Prostate gland (tissue), 2 donors: Measurements from ENCODE around the gene ABHD16A. TPM values are rescaled to one million over a fixed set of nuclear protein-coding genes. Genes with fewer than 3 reads are reported as not detected.

Source experiments
- DNase-seq: peaks from one replicate; pipeline ENCODE4 v3.0.0-alpha.2; 2019; ENCODE audit warnings: low spot score
- H3K27ac ChIP-seq, 2 donors: fragments of 200-600 bp; sonication (generic); 2 replicates each; pipeline ENCODE4 v1.5.1; 2017 to 2019
- H3K27me3 ChIP-seq: fragments of 200-600 bp; sonication (generic); replicated peaks from 2 replicates; pipeline ENCODE4 v1.5.1; 2019; ENCODE audit not compliant: insufficient read depth
- H3K36me3 ChIP-seq, 2 donors: fragments of 200-600 bp; sonication (generic); 1 replicate in 1 of 2; 2 replicates in 1 of 2; pipeline versions ENCODE4 v1.5.1 to v1.8.1; 2017 to 2019
- H3K4me1 ChIP-seq: fragments of 200-600 bp; sonication (generic); replicated peaks from 2 replicates; pipeline ENCODE4 v1.5.1; 2019
- H3K4me3 ChIP-seq, 2 donors: fragments of 200-600 bp; sonication (generic); 2 replicates each; pipeline ENCODE4 v1.5.1; 2017 to 2019
- H3K9me3 ChIP-seq: fragments of 200-600 bp; sonication (generic); 2 replicates; pipeline ENCODE4 v1.5.1; 2017
- POLR2A ChIP-seq: fragments of 450-650 bp; IDR thresholded peaks from one replicate; pipeline ENCODE4 v1.6.1; 2016; ENCODE audit warnings: antibody characterized with exemption, mild to moderate bottlenecking
- POLR2AphosphoS5 ChIP-seq: sonication (generic); formaldehyde crosslinking; IDR thresholded peaks from one replicate; pipeline ENCODE4 v1.6.1; 2017; ENCODE audit warnings: antibody characterized with exemption
- WGBS: methylation state at CpG from one replicate; pipeline ENCODE4 v1.1.5; 2018; 5-methylcytosine and 5-hydroxymethylcytosine counted together
- intact Hi-C: fragments of 100-400 bp; cut with DNase I; formaldehyde crosslinking; loops from one replicate; pipeline ENCODE4 v1.14.2; 2022
- total RNA-seq, 2 donors: library from RNA; depleted of rRNA; stranded (reverse); fragments of >200 nt; gene quantifications; one replicate each; pipeline ENCODE4 v1.1.0, GENCODE V29; 2016
- TF ChIP-seq, protein P1 (sequence below), 4 experiments: fragments of 200-600 bp in 2 of 4; fragments of 450-650 bp in 2 of 4; sonication (generic) in 2 of 4; IDR thresholded peaks; 1 replicate in 3 of 4; 2 replicates in 1 of 4; pipeline ENCODE4 v1.5.1; 2016 to 2019; ENCODE audit warnings: antibody characterized with exemption in 4 of 4, mild to moderate bottlenecking in 2 of 4, moderate library complexity in 2 of 4

Gene ABHD16A
- total RNA-seq, 2 donors from 2014 or later: 78.1 to 83.6 TPM

DNA sequence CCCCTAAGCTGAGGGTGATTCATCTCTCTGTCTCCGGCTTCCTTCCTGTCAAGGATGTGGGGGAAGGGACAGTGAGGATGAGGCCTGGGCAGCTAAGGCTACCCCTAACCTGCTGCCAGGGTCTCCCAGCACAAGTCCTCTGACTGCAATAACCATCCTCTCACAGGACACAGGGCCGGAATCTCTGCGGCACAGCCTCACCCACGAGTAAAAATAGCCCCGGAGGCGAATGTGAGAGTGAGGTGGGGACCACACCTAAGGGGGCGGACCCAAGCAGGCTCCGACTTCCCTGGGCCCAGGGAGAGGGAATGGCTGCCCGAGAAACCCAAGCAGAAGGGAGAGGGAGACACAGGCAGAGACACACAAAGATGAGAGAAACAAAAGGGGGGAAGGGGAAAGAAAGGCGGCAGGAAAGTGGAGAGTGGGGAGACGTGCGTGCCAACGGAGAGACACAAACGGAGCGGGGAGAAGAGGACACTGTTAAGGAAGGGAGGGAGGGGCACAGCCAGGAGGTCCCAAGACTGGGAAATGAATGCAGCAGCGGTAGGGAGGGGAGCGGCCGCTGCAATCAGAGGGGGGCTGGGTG is 31.8 kb upstream of the ABHD16A start:
- H3K9me3 ChIP-seq: no peaks in the 10 kb centered on the region
- H3K4me1 ChIP-seq: peaks cover 17% of the 10 kb centered on the region
- peak overlapping the region; percentile 61 to 78 for H3K4me3 ChIP-seq
- peak; percentile 60 for DNase-seq
- peaks cover 4 to 14% of the 10 kb centered on the region in 2 donors for H3K36me3 ChIP-seq
- peak; percentile 71 for TF ChIP-seq POLR2AphosphoS5
- TF ChIP-seq, protein P1, sequence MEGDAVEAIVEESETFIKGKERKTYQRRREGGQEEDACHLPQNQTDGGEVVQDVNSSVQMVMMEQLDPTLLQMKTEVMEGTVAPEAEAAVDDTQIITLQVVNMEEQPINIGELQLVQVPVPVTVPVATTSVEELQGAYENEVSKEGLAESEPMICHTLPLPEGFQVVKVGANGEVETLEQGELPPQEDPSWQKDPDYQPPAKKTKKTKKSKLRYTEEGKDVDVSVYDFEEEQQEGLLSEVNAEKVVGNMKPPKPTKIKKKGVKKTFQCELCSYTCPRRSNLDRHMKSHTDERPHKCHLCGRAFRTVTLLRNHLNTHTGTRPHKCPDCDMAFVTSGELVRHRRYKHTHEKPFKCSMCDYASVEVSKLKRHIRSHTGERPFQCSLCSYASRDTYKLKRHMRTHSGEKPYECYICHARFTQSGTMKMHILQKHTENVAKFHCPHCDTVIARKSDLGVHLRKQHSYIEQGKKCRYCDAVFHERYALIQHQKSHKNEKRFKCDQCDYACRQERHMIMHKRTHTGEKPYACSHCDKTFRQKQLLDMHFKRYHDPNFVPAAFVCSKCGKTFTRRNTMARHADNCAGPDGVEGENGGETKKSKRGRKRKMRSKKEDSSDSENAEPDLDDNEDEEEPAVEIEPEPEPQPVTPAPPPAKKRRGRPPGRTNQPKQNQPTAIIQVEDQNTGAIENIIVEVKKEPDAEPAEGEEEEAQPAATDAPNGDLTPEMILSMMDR (IDR thresholded peaks at IDR 0.05): no peak
- peak; percentile 75 for TF ChIP-seq POLR2A
- peak overlapping the region; percentile 94 to 98 for H3K27ac ChIP-seq
- 0% methylated on average over 18 of the region's 18 CpGs for WGBS
- no peaks in the 10 kb centered on the region for H3K27me3 ChIP-seq
- intact Hi-C loops: loop anchor here (5.0 kb wide), 1 partner anchor 87 kb away; no protein-coding TSS in a partner anchor

DNA sequence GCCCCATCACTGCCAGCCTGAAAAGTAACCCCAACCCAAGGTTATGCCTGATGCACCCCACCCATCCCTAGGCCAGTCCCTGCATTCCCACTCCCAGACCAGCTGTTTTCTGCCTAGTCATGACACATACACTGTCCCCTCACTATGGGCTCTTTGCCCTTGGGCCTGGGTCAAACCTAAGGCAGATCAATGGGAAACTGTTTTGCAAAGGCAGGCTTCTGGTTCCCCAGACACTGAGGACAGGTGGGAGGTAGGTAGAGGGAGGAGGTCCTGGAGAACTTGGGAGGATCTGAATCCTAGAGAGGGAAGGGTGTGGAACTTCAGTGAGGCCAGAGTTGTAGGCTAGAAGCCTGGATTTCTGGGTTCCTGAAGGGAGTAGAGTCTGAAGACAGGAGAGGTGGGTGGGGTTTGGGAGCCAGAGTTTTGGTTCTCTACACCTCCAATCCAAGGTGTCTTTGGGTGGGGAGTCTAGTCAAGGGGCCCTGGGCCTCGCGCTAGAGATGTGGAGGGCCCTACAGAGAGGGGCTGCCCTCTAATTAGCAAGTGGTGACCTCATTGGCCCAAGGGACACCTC is 31.2 kb upstream of the ABHD16A start:
- Histone ChIP-seq H3K9me3 (no peaks in the 10 kb centered on the region), H3K27ac (peak overlapping the region; percentile 94 to 98), H3K27me3 (no peaks in the 10 kb centered on the region), H3K36me3 (peaks cover 4 to 14% of the 10 kb centered on the region in 2 donors), H3K4me1 (peaks cover 16% of the 10 kb centered on the region), H3K4me3 (peak overlapping the region; percentile 61 to 78)
- WGBS: 6% methylated on average over 2 of the region's 2 CpGs
- TF ChIP-seq POLR2A (no peak), POLR2AphosphoS5 (no peak)
- TF ChIP-seq, protein P1 (IDR thresholded peaks at IDR 0.05): no peak
- intact Hi-C loops: no loop called here
- no peak for DNase-seq

DNA sequence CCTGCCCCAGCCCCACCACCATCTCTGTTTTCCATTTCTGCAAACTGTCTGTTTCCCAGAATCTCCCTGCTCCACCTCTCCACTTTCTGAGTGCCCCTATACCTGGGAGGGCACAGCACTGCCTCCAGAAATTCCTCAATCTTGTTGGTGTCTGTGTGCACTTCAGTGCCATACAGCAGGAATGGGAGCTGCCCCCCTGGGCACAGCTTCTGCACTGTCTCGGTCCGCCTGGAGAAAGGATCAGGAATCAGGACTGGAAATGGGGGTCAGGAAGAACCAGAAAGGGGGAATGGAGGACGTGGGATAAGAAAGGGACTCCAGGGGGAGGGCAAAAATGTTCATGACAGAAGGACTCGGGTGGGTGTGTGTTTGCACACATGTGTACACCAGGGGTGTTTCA is 30.6 kb upstream of the ABHD16A start:
- no peak for DNase-seq
- Histone ChIP-seq H3K27ac (peak overlapping the region; percentile 94 to 98), H3K4me1 (peaks cover 13% of the 10 kb centered on the region), H3K9me3 (no peaks in the 10 kb centered on the region), H3K4me3 (peak overlapping the region in 1 of 2 donors; percentile 78), H3K36me3 (peaks cover 4 to 14% of the 10 kb centered on the region in 2 donors), H3K27me3 (no peaks in the 10 kb centered on the region)
- TF ChIP-seq POLR2A (no peak), POLR2AphosphoS5 (no peak)
- TF ChIP-seq, protein P1 (IDR thresholded peaks at IDR 0.05): no peak
- WGBS: 76% methylated on average over 4 of the region's 4 CpGs
- intact Hi-C loops: no loop called here

DNA sequence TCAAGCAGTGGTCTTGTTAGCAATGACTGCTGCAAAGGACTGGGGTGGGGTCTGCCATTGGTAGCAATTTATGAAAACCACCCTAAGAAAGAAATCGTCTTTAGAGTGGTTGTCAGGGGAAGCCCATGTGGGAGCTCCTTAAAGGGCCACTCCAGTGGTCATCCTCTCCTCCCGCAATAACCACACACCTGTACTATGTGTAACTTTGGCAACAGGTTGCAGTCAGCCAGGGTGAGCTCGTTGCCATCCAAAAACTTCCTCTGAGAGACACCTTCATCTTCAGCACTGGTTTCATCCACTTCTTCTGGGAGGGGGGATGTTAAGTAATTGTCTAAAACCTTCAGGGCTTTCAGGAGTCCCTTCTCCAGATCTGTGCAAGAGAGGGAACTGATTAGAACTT is 28.9 kb upstream of the ABHD16A start:
- WGBS: 71% methylated on average over 3 of the region's 3 CpGs
- intact Hi-C loops: no loop called here
- no peak for DNase-seq
- Histone ChIP-seq H3K4me1 (peaks cover 16% of the 10 kb centered on the region), H3K27me3 (no peaks in the 10 kb centered on the region), H3K4me3 (no peak overlapping the region), H3K9me3 (no peaks in the 10 kb centered on the region), H3K27ac (peak overlapping the region in 1 of 2 donors; percentile 2), H3K36me3 (peaks cover 4 to 14% of the 10 kb centered on the region in 2 donors)
- no peak for TF ChIP-seq POLR2AphosphoS5
- TF ChIP-seq, protein P1 (IDR thresholded peaks at IDR 0.05): no peak
- TF ChIP-seq POLR2A: no peak
